CD4-positive, alpha-beta memory T cell (primary cell): ENCODE results near the gene TANC2. TPM values are rescaled to one million over a fixed set of nuclear protein-coding genes. Genes with fewer than 3 reads are reported as not detected.
A peak's percentile ranks its signal among the peaks of the same experiment; 100 is the strongest.

Source experiments
- CTCF ChIA-PET: fragments of 350-600 bp; sonication (Branson Sonifier 250); formaldehyde crosslinking; loops from one replicate; lab custom pipeline; 2021; ENCODE audit warnings: inconsistent platforms; ENCODE audit not compliant: partially characterized antibody; lab: Charles Lee
- POLR2A ChIA-PET: fragments of 350-600 bp; sonication (Branson Sonifier 250); formaldehyde crosslinking; loops from one replicate; lab custom pipeline; 2021; ENCODE audit not compliant: partially characterized antibody; lab: Charles Lee
- DNase-seq, 5 donors: peaks; one replicate each; pipeline versions ENCODE4 v3.0.0 to v3.0.0-alpha.2; 2020 to 2022; ENCODE audit warnings: mixed read lengths in 1 of 5
- H3K27ac ChIP-seq: one replicate; pipeline ENCODE4 v1.7.0; 2013; ENCODE audit warnings: low read depth, low read length
- H3K27me3 ChIP-seq: 2 replicates; pipeline ENCODE4 v1.7.0; 2013; ENCODE audit warnings: mild to moderate bottlenecking, low read length, moderate library complexity; ENCODE audit not compliant: insufficient read depth
- H3K36me3 ChIP-seq: 2 replicates; pipeline ENCODE4 v1.7.0; 2013; ENCODE audit warnings: mild to moderate bottlenecking, low read length, moderate library complexity; ENCODE audit not compliant: insufficient read depth
- H3K4me1 ChIP-seq: 2 replicates; pipeline ENCODE4 v1.7.0; 2013; ENCODE audit warnings: mild to moderate bottlenecking, low read length, moderate library complexity; ENCODE audit not compliant: insufficient read depth
- H3K4me3 ChIP-seq, 2 donors: one replicate each; pipeline ENCODE4 v1.7.0; 2013; ENCODE audit warnings: low read length in 2 of 2, mild to moderate bottlenecking in 1 of 2
- H3K9me3 ChIP-seq, 2 donors: one replicate each; pipeline ENCODE4 v1.7.0; 2013; ENCODE audit warnings: low read length in 2 of 2, control low read depth in 1 of 2; ENCODE audit not compliant: control insufficient read depth in 1 of 2
- H3K27ac Mint-ChIP-seq, 7 donors: one replicate each; pipeline ENCODE4 v1.8.0; 2020 to 2021; ENCODE audit warnings: mixed read lengths in 7 of 7, mild to moderate bottlenecking in 6 of 7, inconsistent platforms in 3 of 7, moderate library complexity in 3 of 7
- H3K27me3 Mint-ChIP-seq, 2 donors: one replicate each; pipeline ENCODE4 v1.8.0; 2020 to 2021; ENCODE audit warnings: mixed read lengths in 2 of 2
- H3K36me3 Mint-ChIP-seq, 2 donors: one replicate each; pipeline ENCODE4 v1.8.0; 2020 to 2021; ENCODE audit warnings: mixed read lengths in 2 of 2, inconsistent platforms in 1 of 2, mild to moderate bottlenecking in 1 of 2
- H3K4me1 Mint-ChIP-seq, 4 donors: one replicate each; pipeline ENCODE4 v1.8.0; 2020 to 2021; ENCODE audit warnings: mixed read lengths in 4 of 4, mild to moderate bottlenecking in 1 of 4
- H3K4me3 Mint-ChIP-seq, 8 donors: one replicate each; pipeline ENCODE4 v1.8.0; 2020 to 2021; ENCODE audit warnings: mixed read lengths in 8 of 8, mild to moderate bottlenecking in 7 of 8, moderate library complexity in 6 of 8, inconsistent platforms in 3 of 8
- H3K9me3 Mint-ChIP-seq, 8 donors: one replicate each; pipeline ENCODE4 v1.8.0; 2020 to 2021; ENCODE audit warnings: mixed read lengths in 8 of 8, mild to moderate bottlenecking in 5 of 8, inconsistent platforms in 3 of 8, moderate library complexity in 1 of 8
- intact Hi-C: fragments of 100-400 bp; cut with micrococcal nuclease; formaldehyde crosslinking; loops from one replicate; pipeline ENCODE4 v1.15.1; 2023
- polyA plus RNA-seq, 2 donors: library from polyadenylated mRNA; unstranded; fragments of 300-500 nt; fragmentation: Illumina TruSeq; gene quantifications; one replicate each; pipeline ENCODE4 v1.2.3, GENCODE V29; 2021
- total RNA-seq, 2 experiments: library from RNA; stranded (reverse); gene quantifications; one replicate each; pipeline ENCODE4 v1.2.3, GENCODE V29; 2021

Gene TANC2
- total and polyA plus RNA-seq, 4 experiments from 2014 or later = 1.3 to 37.8 (median 22.1) TPM

- CTCF ChIA-PET = no interaction called here
- Mint-ChIP-seq H3K4me1 (no peaks in the 10 kb centered on the region), H3K27ac (no peak overlapping the region)
Measured at GRCh38 chr17:62925267-62925836, 40.7 kb upstream of the TANC2 start.

DNA sequence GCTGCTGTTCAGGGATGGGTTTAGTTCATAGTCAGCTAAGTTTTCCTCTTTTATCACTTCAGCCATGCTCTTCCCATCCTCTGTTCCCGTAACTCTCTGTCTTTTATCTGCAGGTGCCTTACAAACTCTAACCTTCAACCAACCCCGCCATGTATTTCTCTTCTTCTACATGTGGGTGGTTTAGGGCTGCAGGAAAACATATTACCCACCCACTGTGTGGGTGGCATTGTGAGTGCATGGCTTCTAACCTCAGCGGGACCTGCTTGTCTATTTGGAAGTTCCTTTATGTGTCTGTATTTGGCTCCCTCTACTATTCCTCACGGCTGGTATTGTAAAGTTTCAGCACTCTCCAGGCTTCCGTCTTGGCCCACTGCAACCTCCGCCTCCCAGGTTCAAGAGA is 39.0 kb upstream of the TANC2 start:
- Histone ChIP-seq H3K27ac (no peak overlapping the region), H3K9me3 (no peaks in the 10 kb centered on the region), H3K4me1 (no peaks in the 10 kb centered on the region), H3K4me3 (no peak overlapping the region), H3K36me3 (no peaks in the 10 kb centered on the region), H3K27me3 (no peaks in the 10 kb centered on the region)
- CTCF ChIA-PET = no interaction called here
- Mint-ChIP-seq H3K9me3 (no peaks in the 10 kb centered on the region), H3K27me3 (peaks cover 4 to 14% of the 10 kb centered on the region in 2 donors), H3K4me3 (no peak overlapping the region), H3K36me3 (no peaks in the 10 kb centered on the region), H3K27ac (no peak overlapping the region), H3K4me1 (no peaks in the 10 kb centered on the region)
- no peak for DNase-seq
- POLR2A ChIA-PET = no interaction called here
- intact Hi-C loops = no loop called here

More at GRCh38 chr17:62925267-62925836, 40.7 kb upstream of the TANC2 start:
- intact Hi-C loops = no loop called here
- H3K9me3 ChIP-seq = no peaks in the 10 kb centered on the region
- no peaks in the 10 kb centered on the region for H3K36me3 ChIP-seq
- Mint-ChIP-seq H3K27me3 (peaks cover 3 to 8% of the 10 kb centered on the region in 2 donors), H3K4me3 (no peak overlapping the region), H3K9me3 (no peaks in the 10 kb centered on the region), H3K36me3 (no peaks in the 10 kb centered on the region)
- POLR2A ChIA-PET = no interaction called here
- no peak overlapping the region for H3K4me3 ChIP-seq
- H3K4me1 ChIP-seq = no peaks in the 10 kb centered on the region
- H3K27ac ChIP-seq = no peak overlapping the region
- no peak for DNase-seq
- H3K27me3 ChIP-seq = no peaks in the 10 kb centered on the region

DNA sequence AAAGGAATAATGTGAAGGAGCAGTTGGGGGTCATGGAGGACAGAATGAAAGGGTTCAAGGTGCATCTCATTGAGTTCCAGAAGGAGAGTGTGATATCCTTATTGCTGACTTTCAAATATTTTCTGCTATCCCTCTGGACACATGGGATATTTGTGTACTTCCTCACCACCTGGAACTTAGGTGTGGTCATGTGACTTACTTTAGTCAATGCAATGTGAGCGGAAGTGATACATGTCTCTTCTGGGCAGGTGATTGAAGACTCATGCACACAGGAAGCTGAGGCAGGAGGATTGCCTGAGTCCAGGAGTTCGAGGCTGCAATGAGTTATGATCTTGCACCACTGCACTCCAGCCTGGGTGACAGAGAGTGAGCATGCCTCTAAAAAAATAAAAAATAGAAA is 36.7 kb upstream of the TANC2 start:
- peaks cover 15 to 16% of the 10 kb centered on the region in 2 donors for H3K27me3 Mint-ChIP-seq
- POLR2A ChIA-PET = no interaction called here

DNA sequence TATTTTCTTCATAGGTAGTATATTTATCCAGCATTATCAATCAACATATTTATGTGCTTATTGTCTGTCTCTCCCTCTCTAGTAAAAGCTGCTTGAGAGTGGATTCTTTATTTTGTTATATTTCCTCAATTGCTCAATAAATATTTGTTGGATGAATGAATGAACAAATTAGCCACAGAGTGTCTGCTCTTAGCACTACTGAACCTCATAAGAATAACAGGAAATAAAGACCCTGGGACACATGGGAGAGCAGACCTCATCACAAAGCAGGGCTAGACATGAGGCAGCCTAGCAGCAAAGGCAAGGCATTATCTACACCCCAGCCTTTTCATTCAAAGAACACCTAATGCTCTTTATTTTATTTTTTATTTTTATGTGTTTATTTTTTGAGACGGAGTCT is 34.9 kb upstream of the TANC2 start:
- POLR2A ChIA-PET = no interaction called here
- peak overlapping the region in 1 of 7 donors; percentile 8 for H3K27ac Mint-ChIP-seq

More for the DNA sequence above, 36.7 kb upstream of the TANC2 start:
- Mint-ChIP-seq H3K4me1 (no peaks in the 10 kb centered on the region), H3K27ac (no peak overlapping the region), H3K4me3 (no peak overlapping the region), H3K9me3 (no peaks in the 10 kb centered on the region), H3K36me3 (no peaks in the 10 kb centered on the region)
- H3K27ac ChIP-seq = no peak overlapping the region
- no peaks in the 10 kb centered on the region for H3K4me1 ChIP-seq
- no peaks in the 10 kb centered on the region for H3K27me3 ChIP-seq
- no peaks in the 10 kb centered on the region for H3K9me3 ChIP-seq
- H3K36me3 ChIP-seq = no peaks in the 10 kb centered on the region
- intact Hi-C loops = no loop called here
- no peak for DNase-seq
- H3K4me3 ChIP-seq = no peak overlapping the region
- CTCF ChIA-PET = no interaction called here

DNA sequence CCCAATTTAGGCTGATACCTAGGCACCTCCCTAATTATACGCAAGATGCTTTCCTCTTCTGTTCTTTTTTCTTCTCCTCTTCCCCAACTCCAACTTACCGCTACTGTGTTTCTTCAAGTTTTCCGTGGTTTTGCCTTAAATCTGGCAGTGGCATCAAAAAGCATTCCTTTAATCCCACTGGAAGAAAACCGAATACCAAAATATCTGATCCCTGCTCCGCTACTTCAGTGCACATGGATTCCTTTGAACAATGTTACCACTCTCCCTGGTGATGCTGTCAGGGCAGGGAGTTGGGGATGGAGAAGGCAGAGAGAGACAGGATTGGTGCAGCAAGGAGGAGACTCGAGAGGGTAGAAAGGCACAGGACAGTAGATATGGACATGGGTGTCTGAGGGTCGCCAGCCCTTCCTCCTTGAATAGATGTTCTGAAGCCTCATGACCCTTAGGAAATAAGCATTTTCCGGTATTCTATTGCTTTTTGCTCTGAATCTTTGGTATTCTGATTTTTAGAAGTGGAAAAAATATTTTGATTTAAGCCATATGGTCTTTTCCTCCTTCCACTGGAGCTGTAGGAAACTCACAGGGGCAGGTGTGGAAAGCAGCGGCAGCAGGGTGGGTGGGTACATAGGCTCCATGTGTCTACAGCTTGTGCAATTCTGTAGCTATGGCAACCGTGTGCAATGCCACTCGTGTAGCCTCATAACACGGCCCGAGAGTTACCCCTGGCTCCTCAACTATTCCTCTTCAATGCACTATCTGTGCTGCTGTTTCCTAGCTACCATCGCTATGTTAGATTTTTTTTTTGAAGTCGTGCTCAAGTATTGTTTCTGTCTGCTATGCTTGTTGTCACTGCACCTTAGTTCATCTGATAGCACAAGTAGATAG is 32.3 kb upstream of the TANC2 start:
- Histone ChIP-seq H3K27ac (no peak overlapping the region), H3K36me3 (no peaks in the 10 kb centered on the region), H3K9me3 (no peaks in the 10 kb centered on the region), H3K4me3 (no peak overlapping the region), H3K4me1 (no peaks in the 10 kb centered on the region), H3K27me3 (no peaks in the 10 kb centered on the region)
- H3K27ac Mint-ChIP-seq = no peak overlapping the region
- peaks cover 26 to 28% of the 10 kb centered on the region in 2 donors for H3K27me3 Mint-ChIP-seq
- intact Hi-C loops = no loop called here
- no peaks in the 10 kb centered on the region for H3K36me3 Mint-ChIP-seq
- POLR2A ChIA-PET = no interaction called here
- CTCF ChIA-PET = no interaction called here
- no peak overlapping the region for H3K4me3 Mint-ChIP-seq
- H3K9me3 Mint-ChIP-seq = no peaks in the 10 kb centered on the region
- H3K4me1 Mint-ChIP-seq = no peaks in the 10 kb centered on the region
- no peak for DNase-seq

More for the DNA sequence above, 34.9 kb upstream of the TANC2 start:
- intact Hi-C loops = no loop called here
- Histone ChIP-seq H3K27ac (no peak overlapping the region), H3K36me3 (no peaks in the 10 kb centered on the region), H3K9me3 (no peaks in the 10 kb centered on the region), H3K4me3 (no peak overlapping the region), H3K27me3 (no peaks in the 10 kb centered on the region), H3K4me1 (no peaks in the 10 kb centered on the region)
- Mint-ChIP-seq H3K4me1 (no peaks in the 10 kb centered on the region), H3K27me3 (peaks cover 23 to 24% of the 10 kb centered on the region in 2 donors), H3K4me3 (no peak overlapping the region), H3K9me3 (no peaks in the 10 kb centered on the region), H3K36me3 (no peaks in the 10 kb centered on the region)
- DNase-seq = no peak
- CTCF ChIA-PET = no interaction called here

DNA sequence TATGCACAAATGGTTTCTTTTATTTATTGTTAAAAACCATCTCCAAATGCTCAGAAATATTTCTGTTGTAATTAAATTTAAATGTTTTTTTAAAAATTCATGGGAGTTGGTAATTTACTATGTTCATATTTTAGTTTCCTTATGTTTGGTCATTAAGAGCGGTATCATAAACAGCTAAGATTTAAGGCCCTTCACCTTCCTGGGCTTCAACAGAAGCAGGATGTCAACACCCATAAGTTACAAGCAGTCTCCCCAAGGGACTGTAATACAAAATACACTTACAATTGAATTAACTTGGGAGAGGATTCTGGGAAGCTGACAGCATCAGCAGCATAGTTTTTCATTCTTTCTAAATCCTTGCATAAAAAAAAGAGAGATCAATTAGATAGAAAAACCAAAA is 30.9 kb upstream of the TANC2 start:
- no peaks in the 10 kb centered on the region for H3K36me3 ChIP-seq
- Mint-ChIP-seq H3K36me3 (no peaks in the 10 kb centered on the region), H3K4me3 (no peak overlapping the region), H3K27ac (no peak overlapping the region), H3K4me1 (no peaks in the 10 kb centered on the region), H3K27me3 (peaks cover 30% of the 10 kb centered on the region in 2 donors), H3K9me3 (peaks cover 0 to 10% (median 4%) of the 10 kb centered on the region in 8 donors)
- H3K27me3 ChIP-seq = no peaks in the 10 kb centered on the region
- no peaks in the 10 kb centered on the region for H3K9me3 ChIP-seq
- ChIA-PET CTCF (no interaction called here), POLR2A (no interaction called here)
- no peak overlapping the region for H3K4me3 ChIP-seq
- no peak for DNase-seq
- H3K27ac ChIP-seq = no peak overlapping the region
- intact Hi-C loops = no loop called here
- H3K4me1 ChIP-seq = no peaks in the 10 kb centered on the region

GRCh38 chr17:62935523-62935922 is 30.5 kb upstream of the TANC2 start:
- H3K4me3 ChIP-seq = no peak overlapping the region
- Mint-ChIP-seq H3K27me3 (peaks cover 28 to 29% of the 10 kb centered on the region in 2 donors), H3K36me3 (no peaks in the 10 kb centered on the region), H3K27ac (no peak overlapping the region), H3K4me1 (no peaks in the 10 kb centered on the region), H3K4me3 (no peak overlapping the region), H3K9me3 (peaks cover 0 to 10% (median 4%) of the 10 kb centered on the region in 8 donors)
- intact Hi-C loops = no loop called here
- H3K4me1 ChIP-seq = no peaks in the 10 kb centered on the region
- DNase-seq = no peak
- POLR2A ChIA-PET = no interaction called here
- no peaks in the 10 kb centered on the region for H3K9me3 ChIP-seq
- H3K27me3 ChIP-seq = no peaks in the 10 kb centered on the region
- H3K27ac ChIP-seq = no peak overlapping the region
- CTCF ChIA-PET = no interaction called here
- H3K36me3 ChIP-seq = no peaks in the 10 kb centered on the region
